Liver (tissue), 9 donors: Measurements from ENCODE around the gene FGD2. TPM values are rescaled to one million over a fixed set of nuclear protein-coding genes. Genes with fewer than 3 reads are reported as not detected.

Experiments used
- DNase-seq: peaks from one replicate; pipeline ENCODE4 v3.0.0-alpha.2; 2017; ENCODE audit warnings: low spot score
- H3K27ac ChIP-seq, 2 donors: one replicate each; pipeline ENCODE4 v1.7.0; 2013; ENCODE audit warnings: inconsistent platforms in 2 of 2, low read length in 2 of 2, control low read depth in 1 of 2, low read depth in 1 of 2, mild to moderate bottlenecking in 1 of 2
- H3K27me3 ChIP-seq, 4 donors: one replicate each; pipeline versions ENCODE4 v1.6.1 to v1.7.0; 2013; ENCODE audit warnings: low read length in 3 of 4, inconsistent platforms in 1 of 4, mild to moderate bottlenecking in 1 of 4, moderate library complexity in 1 of 4; ENCODE audit not compliant: control insufficient read depth in 4 of 4, insufficient read depth in 4 of 4
- H3K36me3 ChIP-seq, 4 donors: one replicate each; pipeline versions ENCODE4 v1.6.1 to v1.7.0; 2013; ENCODE audit warnings: low read length in 3 of 4, mild to moderate bottlenecking in 3 of 4, low read depth in 1 of 4, moderate library complexity in 1 of 4; ENCODE audit not compliant: control insufficient read depth in 4 of 4, insufficient read depth in 3 of 4
- H3K4me1 ChIP-seq, 4 donors: one replicate each; pipeline versions ENCODE4 v1.6.1 to v1.7.0; 2013; ENCODE audit warnings: low read length in 3 of 4, mild to moderate bottlenecking in 3 of 4, moderate library complexity in 1 of 4; ENCODE audit not compliant: control insufficient read depth in 4 of 4, insufficient read depth in 4 of 4
- H3K4me3 ChIP-seq, 3 donors: one replicate each; pipeline versions ENCODE4 v1.6.1 to v1.7.0; 2013; ENCODE audit warnings: low read length in 3 of 3, control low read depth in 1 of 3, low read depth in 1 of 3, mild to moderate bottlenecking in 1 of 3
- H3K9ac ChIP-seq, 2 donors: one replicate each; pipeline ENCODE4 v1.7.0; 2013; ENCODE audit warnings: low read length in 2 of 2, mild to moderate bottlenecking in 2 of 2, moderate library complexity in 2 of 2, control low read depth in 1 of 2, low read depth in 1 of 2
- H3K9me3 ChIP-seq, 4 donors: one replicate each; pipeline versions ENCODE4 v1.6.1 to v1.7.0; 2013; ENCODE audit warnings: low read length in 3 of 4; ENCODE audit not compliant: control insufficient read depth in 4 of 4
- CTCF ChIP-seq: fragments of 150-350 bp; IDR thresholded peaks from 2 replicates; pipeline ENCODE4 v1.5.1; 2017; ENCODE audit warnings: improper control_type of control experiment, low read depth, low read length; ENCODE audit not compliant: missing input control
- EGR1 ChIP-seq, 2 donors: IDR thresholded peaks; 2 replicates each; pipeline ENCODE4 v1.6.1; 2016 to 2018; ENCODE audit warnings: antibody characterized with exemption in 2 of 2, low read depth in 2 of 2
- FOXA1 ChIP-seq: IDR thresholded peaks from 2 replicates; pipeline ENCODE4 v1.6.1; 2016; ENCODE audit warnings: antibody characterized with exemption
- FOXA2 ChIP-seq: IDR thresholded peaks from 2 replicates; pipeline ENCODE4 v1.6.1; 2016; ENCODE audit warnings: antibody characterized with exemption
- GABPA ChIP-seq, 2 donors: IDR thresholded peaks in 1 of 2; conservative IDR thresholded peaks in 1 of 2; 2 replicates each; pipeline ENCODE4 v1.6.1; 2016; ENCODE audit warnings: antibody characterized with exemption in 2 of 2, mild to moderate bottlenecking in 1 of 2, moderate library complexity in 1 of 2
- HNF4A ChIP-seq, 2 donors: conservative IDR thresholded peaks; 2 replicates each; pipeline ENCODE4 v1.6.1; 2016; ENCODE audit warnings: antibody characterized with exemption in 2 of 2, mild to moderate bottlenecking in 2 of 2
- HNF4G ChIP-seq: IDR thresholded peaks from 2 replicates; pipeline ENCODE4 v1.6.1; 2016; ENCODE audit warnings: antibody characterized with exemption
- JUND ChIP-seq, 2 donors: IDR thresholded peaks; 2 replicates each; pipeline ENCODE4 v1.6.1; 2016; ENCODE audit warnings: antibody characterized with exemption in 2 of 2
- MAX ChIP-seq: IDR thresholded peaks from 2 replicates; pipeline ENCODE4 v1.6.1; 2016; ENCODE audit warnings: antibody characterized with exemption
- NR2F2 ChIP-seq: IDR thresholded peaks from 2 replicates; pipeline ENCODE4 v1.6.1; 2016; ENCODE audit warnings: antibody characterized with exemption
- RAD21 ChIP-seq, 2 donors: IDR thresholded peaks; 2 replicates each; pipeline ENCODE4 v1.6.1; 2016; ENCODE audit warnings: antibody characterized with exemption in 2 of 2, mild to moderate bottlenecking in 2 of 2
- REST ChIP-seq: IDR thresholded peaks from 2 replicates; pipeline ENCODE4 v1.6.1; 2016; ENCODE audit warnings: antibody characterized with exemption, mild to moderate bottlenecking
- RXRA ChIP-seq, 2 donors: IDR thresholded peaks; 2 replicates each; pipeline ENCODE4 v1.6.1; 2017 to 2018; ENCODE audit warnings: antibody characterized with exemption in 2 of 2, mild to moderate bottlenecking in 1 of 2
- SP1 ChIP-seq: IDR thresholded peaks from 2 replicates; pipeline ENCODE4 v1.6.1; 2018; ENCODE audit warnings: antibody characterized with exemption, mild to moderate bottlenecking
- TAF1 ChIP-seq: conservative IDR thresholded peaks from 2 replicates; pipeline ENCODE4 v1.6.1; 2016; ENCODE audit warnings: antibody characterized with exemption, mild to moderate bottlenecking
- YY1 ChIP-seq: IDR thresholded peaks from 2 replicates; pipeline ENCODE4 v1.6.1; 2016; ENCODE audit warnings: antibody characterized with exemption, mild to moderate bottlenecking
- ZBTB33 ChIP-seq: IDR thresholded peaks from 2 replicates; pipeline ENCODE4 v1.6.1; 2016; ENCODE audit warnings: antibody characterized with exemption
- WGBS: extraction: QIAGEN DNeasy Blood & Tissue Kit; methylation state at CpG from one replicate; pipeline ENCODE4 v1.1.7; 2013; 5-methylcytosine and 5-hydroxymethylcytosine counted together
- polyA plus RNA-seq, 2 donors: library from polyadenylated mRNA; stranded (reverse) in 1 of 2; unstranded in 1 of 2; fragments of 200-250 nt in 1 of 2; fragments of >200 nt in 1 of 2; fragmentation: Nextera tagmentation in 1 of 2; extraction: Ambion mirVana in 1 of 2; gene quantifications; one replicate each; pipeline versions ENCODE4 v1.2.1 to v1.2.3, GENCODE V29; 2013 to 2015
- total RNA-seq, 2 donors: library from RNA; depleted of rRNA; stranded (reverse); fragments of >200 nt; gene quantifications; one replicate each; pipeline ENCODE4 v1.2.3, GENCODE V29; 2014
- TF ChIP-seq, protein P1 (sequence below): IDR thresholded peaks from 2 replicates; pipeline ENCODE4 v1.6.1; 2016; ENCODE audit warnings: antibody characterized with exemption
- donor health status: healthy.
- donor health status: healthy.
- donor health status: healthy.
- donor health status: healthy.
- donor health status: healthy.

FGD2 gene
- total and polyA plus RNA-seq, 4 donors: 4.6 to 24.4 (median 9.1) TPM

DNA sequence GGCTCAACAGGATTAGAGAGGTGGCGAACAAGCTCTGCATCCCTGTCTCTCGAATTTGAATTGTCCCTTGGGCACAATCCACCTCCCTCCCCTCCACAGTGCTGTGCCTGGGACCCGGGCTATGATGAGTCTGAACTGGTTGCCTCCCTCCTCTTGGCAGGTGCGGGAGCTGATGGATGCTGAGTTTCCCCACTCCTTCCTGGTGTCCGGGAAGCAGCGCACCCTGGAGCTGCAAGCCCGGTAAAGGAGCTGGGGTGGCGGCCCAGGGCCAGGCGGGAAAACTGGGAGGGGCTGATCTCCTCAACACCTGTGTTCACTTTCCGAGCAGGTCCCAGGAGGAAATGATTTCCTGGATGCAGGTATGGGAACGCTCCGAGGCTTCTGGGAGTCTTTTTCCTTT, 14.9 kb downstream of the FGD2 start:
- Histone ChIP-seq H3K4me1 (peaks cover 11 to 35% (median 32%) of the 10 kb centered on the region in 4 donors), H3K9me3 (no peaks in the 10 kb centered on the region), H3K27me3 (no peaks in the 10 kb centered on the region), H3K27ac (no peak overlapping the region), H3K4me3 (no peak overlapping the region), H3K36me3 (no peaks in the 10 kb centered on the region), H3K9ac (no peak overlapping the region)
- no peak for DNase-seq
- 77% methylated on average over 12 of the region's 12 CpGs for WGBS
- no peak for TF ChIP-seq YY1
- no peak for TF ChIP-seq EGR1 (IDR thresholded peaks at IDR 0.05; ENCODE audit: low read depth in 2 of 2)
- no peak for TF ChIP-seq GABPA (IDR thresholded peaks at IDR 0.05 in 1 of 2, conservative IDR thresholded peaks at IDR 0.05 in 1 of 2)
- TF ChIP-seq HNF4G: no peak
- no peak for TF ChIP-seq SP1
- TF ChIP-seq FOXA2: no peak
- TF ChIP-seq JUND (IDR thresholded peaks at IDR 0.05): no peak

DNA sequence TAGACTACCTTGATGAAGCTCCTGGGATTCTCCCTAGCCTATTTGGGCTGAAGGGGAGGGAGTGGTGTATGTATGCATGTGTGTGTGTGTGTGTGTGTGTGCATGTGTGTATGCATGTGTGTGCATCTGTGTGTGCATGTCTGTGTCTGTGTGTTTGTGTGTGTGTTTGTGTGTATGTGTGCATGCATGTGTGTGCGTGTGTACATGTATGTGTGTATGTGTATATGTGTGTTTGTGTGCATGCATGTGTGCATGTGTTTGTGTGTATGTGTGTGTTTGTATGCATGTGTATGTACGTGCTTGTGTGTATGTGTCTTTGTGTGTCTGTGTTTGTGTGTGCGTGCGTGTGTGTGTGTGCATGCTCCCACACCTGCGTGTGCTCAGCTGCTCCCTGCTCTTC, 15.4 kb downstream of the FGD2 start:
- TF ChIP-seq GABPA (IDR thresholded peaks at IDR 0.05 in 1 of 2, conservative IDR thresholded peaks at IDR 0.05 in 1 of 2) (no peak), FOXA1 (no peak), RAD21 (IDR thresholded peaks at IDR 0.05) (no peak), HNF4A (conservative IDR thresholded peaks at IDR 0.05) (no peak), HNF4G (no peak), TAF1 (no peak), RXRA (IDR thresholded peaks at IDR 0.05) (no peak), ZBTB33 (no peak), JUND (IDR thresholded peaks at IDR 0.05) (no peak), NR2F2 (no peak), MAX (no peak), REST (no peak), EGR1 (IDR thresholded peaks at IDR 0.05; ENCODE audit: low read depth in 2 of 2) (no peak), SP1 (no peak), CTCF (no peak), FOXA2 (no peak)
- TF ChIP-seq, protein P1, sequence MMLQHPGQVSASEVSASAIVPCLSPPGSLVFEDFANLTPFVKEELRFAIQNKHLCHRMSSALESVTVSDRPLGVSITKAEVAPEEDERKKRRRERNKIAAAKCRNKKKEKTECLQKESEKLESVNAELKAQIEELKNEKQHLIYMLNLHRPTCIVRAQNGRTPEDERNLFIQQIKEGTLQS: no peak
- Histone ChIP-seq H3K4me3 (no peak overlapping the region), H3K9me3 (no peaks in the 10 kb centered on the region), H3K27me3 (no peaks in the 10 kb centered on the region), H3K27ac (no peak overlapping the region), H3K9ac (no peak overlapping the region), H3K4me1 (peaks cover 11 to 35% (median 32%) of the 10 kb centered on the region in 4 donors), H3K36me3 (no peaks in the 10 kb centered on the region)
- WGBS: 92% methylated on average over 5 of the region's 5 CpGs
- no peak for DNase-seq
